8988T (cell line): ENCODE data around the gene ARHGEF40.

Source experiments
- DNase-seq: peaks from one replicate; pipeline ENCODE4 v3.0.0; 2011

ARHGEF40 gene

GRCh38 chr14:21060614-21061346, 9.3 kb upstream of the ARHGEF40 start:
- DNase-seq, result no peak

- no peak for DNase-seq
Observed at GRCh38 chr14:21061347-21061668, 8.8 kb upstream of the ARHGEF40 start.

DNA sequence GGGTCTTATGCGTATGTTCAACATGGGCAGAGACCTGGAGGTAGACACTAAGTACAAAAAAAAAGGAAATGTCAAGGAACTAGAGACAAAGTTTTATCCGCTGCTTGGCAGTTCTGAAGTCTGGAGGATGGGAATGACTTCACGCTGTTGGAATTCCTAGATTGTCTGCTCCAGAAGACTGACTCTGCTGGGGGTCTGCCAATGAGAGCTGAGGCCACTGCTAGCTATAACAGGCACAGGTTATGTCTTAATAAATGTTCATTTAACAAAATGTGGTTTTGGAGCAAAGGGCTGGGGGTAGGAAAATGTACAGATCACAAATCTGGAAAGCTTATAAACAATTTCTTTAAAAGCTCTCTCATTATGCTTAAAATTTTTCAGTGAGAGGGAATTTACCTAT, 6.6 kb upstream of the ARHGEF40 start:
- DNase-seq, result no peak

DNA sequence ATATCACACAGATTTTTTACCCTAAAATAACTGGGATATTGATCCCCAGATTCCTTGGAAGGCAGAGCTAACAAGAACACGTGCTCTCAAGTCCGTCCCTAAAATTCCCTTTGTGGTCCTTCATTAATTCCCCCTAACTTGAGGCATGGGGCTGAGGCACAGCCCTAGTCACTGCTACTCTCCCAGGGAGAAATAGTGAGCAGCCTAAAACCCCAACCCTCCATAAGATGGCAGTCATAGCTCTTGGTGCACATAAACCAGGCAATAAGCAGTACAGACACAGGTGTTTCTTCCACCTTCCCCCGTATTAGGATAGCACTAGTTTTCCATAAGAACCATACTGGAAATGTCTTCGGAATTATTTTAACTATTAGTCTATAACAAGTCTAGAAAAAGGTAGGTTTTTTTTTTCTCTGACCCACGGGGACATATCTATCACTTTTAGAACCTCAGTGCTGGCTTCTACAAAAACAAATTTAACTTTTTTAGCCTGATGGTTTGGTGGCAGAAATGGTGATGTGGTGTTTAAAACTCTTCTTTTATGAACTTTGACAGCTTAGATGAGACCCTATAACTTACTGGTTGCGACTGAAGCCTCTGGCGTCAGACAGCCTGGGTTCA, 3.1 kb upstream of the ARHGEF40 start:
- DNase-seq, result no peak

- peak; percentile 67 for DNase-seq
Observed at GRCh38 chr14:21068521-21069387, 1.4 kb upstream of the ARHGEF40 start.

DNA sequence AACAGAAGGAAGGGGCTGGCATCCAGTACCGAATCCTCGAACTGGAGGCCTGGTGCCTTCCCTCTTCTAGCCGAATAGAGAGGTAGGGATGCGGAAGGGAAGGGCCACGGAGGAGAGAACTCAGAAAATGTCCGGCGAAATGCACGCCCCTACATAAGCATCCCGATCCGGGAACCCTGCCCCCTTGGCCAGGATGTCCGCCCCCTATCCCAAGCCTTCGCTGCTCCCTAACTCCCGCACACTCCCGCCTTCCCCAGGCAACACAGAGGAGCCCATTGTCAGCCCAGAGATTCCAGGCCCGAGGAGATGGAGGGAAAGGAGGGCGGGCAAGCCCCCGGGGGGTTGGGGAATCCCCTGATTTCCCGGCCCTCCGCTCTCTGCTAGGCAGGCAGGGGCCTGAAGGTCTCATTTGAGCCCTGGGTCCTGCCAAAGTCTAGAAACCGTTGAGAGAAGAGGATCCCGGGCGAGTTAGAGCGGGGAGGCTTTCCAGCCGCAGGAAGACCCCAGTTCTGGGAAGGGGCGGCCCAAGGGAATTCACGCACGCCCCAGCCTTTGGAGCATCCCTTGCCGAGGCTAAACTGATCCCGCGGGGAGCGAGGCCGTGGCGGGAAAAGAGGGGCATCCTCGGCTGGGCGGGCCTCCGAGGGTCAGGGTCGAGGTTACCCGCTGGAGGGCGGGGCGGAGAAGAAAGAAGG, 569 bp upstream of the ARHGEF40 start:
- DNase-seq, result no peak

- no peak for DNase-seq
Observed at GRCh38 chr14:21070610-21071224, 613 bp downstream of the ARHGEF40 start.

DNA sequence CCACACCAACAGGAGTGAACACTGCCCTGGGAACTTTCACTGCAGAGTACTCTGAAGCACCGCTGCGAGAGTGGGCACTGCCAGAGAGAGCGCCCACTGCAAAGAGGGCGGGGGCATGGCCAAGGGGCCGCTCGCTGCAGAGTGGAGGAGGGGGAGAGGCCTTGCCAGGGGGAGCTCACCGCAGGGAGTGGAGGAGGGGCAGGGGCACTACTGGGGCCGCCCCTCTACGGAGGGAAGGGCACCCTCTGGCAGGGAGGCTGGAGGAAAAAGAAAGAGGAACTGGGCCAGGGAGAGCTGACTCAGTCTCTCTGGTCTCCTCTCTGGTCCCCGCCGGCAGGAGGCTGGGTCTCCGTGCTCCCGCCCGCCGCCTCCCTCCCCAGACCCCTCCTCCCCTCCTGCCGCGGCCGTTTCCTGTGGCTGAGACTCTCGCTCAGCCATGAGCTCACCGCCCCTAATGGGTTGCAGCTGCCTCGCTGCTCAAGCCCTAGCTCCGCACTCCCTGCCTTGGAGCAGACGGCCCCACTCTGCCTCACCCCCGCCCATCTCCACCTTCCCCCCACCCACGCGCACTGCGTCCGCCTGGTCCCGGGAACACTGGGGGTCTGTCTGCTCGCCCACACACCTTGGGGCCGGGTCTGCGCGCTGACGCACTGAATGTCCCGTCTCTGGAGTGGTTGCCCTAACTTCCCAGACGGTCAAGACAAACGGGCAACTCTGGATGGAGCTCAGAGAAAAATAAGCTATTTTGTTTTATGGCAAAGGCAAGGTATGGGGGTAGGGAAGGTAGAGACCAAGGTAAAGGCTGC, 1.3 kb downstream of the ARHGEF40 start:
- DNase-seq, result peak; percentile 76

DNA sequence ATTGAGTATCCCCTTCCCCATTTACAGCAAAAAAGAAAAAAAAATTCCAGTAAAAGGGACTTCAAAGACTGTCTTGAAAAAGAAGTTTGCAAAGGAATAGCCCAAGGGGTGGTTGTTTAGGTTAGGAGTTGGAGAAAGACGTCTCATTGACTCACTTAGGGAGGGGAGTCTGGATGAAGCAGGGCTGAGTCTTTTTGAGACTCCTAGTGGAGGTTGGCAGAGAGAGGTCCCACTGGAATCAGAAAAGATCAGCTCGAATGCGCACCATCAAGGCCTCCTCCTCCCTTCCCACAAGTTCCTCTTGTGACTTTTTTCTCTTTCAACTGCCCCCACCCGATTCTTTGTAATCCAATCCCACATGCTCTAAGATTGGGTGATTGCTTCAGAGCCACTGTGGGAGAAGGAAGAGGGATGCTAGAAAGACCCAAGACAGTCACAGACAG, 1.9 kb downstream of the ARHGEF40 start:
- no peak for DNase-seq

- DNase-seq, result no peak
Observed at GRCh38 chr14:21072781-21073339, 2.8 kb downstream of the ARHGEF40 start.

- DNase-seq, result no peak
Observed at GRCh38 chr14:21073921-21074320, 3.8 kb downstream of the ARHGEF40 start.

GRCh38 chr14:21074398-21075272, 4.5 kb downstream of the ARHGEF40 start:
- DNase-seq, result no peak

DNA sequence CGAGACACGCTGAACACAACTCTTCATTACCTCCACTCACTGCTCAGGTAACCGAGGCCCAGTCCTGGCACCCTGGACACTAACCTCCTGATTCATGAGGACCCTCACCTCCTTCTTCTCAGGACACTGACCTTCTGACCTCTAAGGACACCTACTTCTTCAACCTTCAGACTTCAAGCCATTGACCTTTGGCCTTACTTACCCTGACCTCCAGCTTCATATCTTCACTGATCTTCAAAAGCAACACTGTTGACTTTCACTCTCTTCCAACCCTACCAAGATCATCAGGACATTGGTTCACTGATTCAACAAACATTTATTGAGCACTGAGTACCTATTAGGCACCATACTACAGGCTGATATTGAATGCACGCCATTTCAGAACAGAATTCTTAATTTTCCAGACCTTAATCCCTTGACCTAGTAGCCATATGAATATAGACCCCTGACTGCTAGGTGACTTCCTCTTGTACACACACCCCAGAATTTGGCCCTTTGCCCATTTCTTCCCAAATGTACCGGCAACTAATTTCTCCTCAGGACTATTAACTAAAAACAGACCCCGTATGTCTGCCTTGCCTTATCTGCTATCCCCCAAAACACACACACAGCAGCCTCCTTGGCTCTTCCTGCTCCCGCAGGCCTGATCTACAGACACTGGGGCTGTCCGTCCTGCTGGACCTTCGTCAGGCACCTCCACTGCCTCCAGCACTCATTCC, 5.8 kb downstream of the ARHGEF40 start:
- DNase-seq, result no peak

DNA sequence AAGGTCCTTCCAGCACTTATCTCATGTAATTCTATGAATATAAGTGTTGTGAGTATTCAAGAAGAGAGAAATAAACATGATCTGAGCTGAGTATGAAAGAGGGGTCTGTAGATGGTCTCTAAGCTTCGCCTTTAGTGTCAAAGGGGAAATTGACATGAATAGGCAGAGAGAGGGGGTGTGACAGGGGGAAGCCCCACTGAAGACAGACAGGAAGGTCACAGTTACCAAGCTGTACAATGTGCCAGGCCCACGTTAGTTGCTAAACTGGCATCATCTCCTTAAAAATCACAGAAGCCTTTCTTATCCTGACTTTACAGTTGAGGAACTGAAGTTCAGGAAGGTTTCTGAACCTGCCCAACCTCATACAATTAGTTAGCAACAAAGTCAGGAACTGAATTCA, 7.6 kb downstream of the ARHGEF40 start:
- no peak for DNase-seq

DNA sequence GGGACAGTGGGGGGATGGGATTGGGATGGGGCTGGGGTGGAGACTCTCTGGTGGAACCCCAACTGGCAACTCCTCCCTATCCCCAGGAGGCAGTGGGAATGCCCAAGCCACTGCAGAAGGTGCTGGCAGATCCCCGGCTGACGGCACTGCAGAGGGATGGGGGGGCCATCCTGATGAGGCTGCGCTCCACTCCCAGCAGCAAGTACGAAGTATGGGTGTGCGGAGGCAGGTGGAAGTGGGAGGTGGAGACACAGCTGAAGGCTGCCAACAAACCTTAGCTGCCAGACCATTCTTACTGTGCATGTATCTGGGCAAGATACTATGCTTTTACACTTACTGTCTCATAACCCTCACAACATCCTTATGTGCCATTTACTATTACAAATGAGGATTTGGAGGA, 8.2 kb downstream of the ARHGEF40 start:
- no peak for DNase-seq

GRCh38 chr14:21078726-21079125, 8.6 kb downstream of the ARHGEF40 start:
- DNase-seq, result no peak

- DNase-seq, result no peak
Observed at GRCh38 chr14:21081521-21082142, 11.5 kb downstream of the ARHGEF40 start.

DNA sequence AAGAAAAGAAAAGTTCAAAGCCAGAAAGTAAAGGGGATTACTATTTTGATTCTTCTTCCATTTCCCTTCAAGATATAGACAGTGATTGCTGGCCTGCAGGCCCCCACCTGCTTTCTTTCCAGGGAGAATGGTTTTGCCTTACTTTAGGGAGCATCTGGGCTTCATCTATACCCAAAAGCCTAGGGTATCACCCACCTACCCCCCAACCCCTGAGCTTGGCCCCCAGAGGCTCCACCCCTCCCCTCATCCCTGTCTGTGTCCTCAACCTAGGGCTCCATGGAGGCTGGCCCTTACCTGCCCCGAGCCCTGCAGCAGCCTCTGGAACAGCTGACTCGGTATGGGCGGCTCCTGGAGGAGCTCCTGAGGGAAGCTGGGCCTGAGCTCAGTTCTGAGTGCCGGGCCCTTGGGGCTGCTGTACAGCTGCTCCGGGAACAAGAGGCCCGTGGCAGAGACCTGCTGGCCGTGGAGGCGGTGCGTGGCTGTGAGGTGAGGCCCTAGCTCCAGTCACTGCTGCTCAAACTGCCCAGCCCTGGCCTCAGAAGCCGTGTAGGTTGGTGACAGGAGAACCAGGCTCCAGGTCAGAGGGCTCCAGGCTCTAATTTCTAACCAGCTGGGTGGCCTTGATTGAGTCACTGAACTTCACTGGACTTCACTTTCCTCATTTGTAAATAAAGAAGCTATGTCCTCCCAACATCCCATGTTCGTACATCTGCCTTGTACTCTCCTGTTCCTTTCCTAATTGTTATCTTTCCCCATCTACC, 13.6 kb downstream of the ARHGEF40 start:
- DNase-seq, result no peak

- no peak for DNase-seq
Observed at GRCh38 chr14:21084396-21084795, 14.3 kb downstream of the ARHGEF40 start.
